ENCODE measurements around the gene RNF141. TPM values are rescaled to one million over a fixed set of nuclear protein-coding genes. Genes with fewer than 3 reads are reported as not detected.

Gene RNF141
- total RNA-seq, 1 experiment from 2014 or later = 23.2 TPM

- no peak for TF ChIP-seq SMAD3 (CRISPR knock-in tag; IDR thresholded peaks at IDR 0.05; ENCODE audit: borderline replicate concordance)
- no peak for TF ChIP-seq ZNF423 (CRISPR knock-in tag; IDR thresholded peaks at IDR 0.05)
- no peak for TF ChIP-seq ARID4B (CRISPR knock-in tag; IDR thresholded peaks at IDR 0.05; ENCODE audit: borderline replicate concordance)
- TF ChIP-seq NFE2L1 (CRISPR knock-in tag; IDR thresholded peaks at IDR 0.05) = no peak
Measured at GRCh38 chr11:10499874-10500601, 40.9 kb downstream of the RNF141 start (continued).

GRCh38 chr11:10499452-10499851, 41.5 kb downstream of the RNF141 start:
- H3K4me3 Mint-ChIP-seq = no peak overlapping the region
- peaks cover 12% of the 10 kb centered on the region; the same call in 1 of the 2 replicates for H3K36me3 Mint-ChIP-seq
- DNase-seq (ENCODE audit: low spot score) (no peak), ATAC-seq (no peak)
- POLR2A ChIA-PET = no interaction called here
- TF ChIP-seq ARID4B (CRISPR knock-in tag; IDR thresholded peaks at IDR 0.05; ENCODE audit: borderline replicate concordance) (no peak), MAX (CRISPR knock-in tag; IDR thresholded peaks at IDR 0.05) (no peak), NR1H2 (CRISPR knock-in tag; IDR thresholded peaks at IDR 0.05) (no peak)
- 0 out of 2 replicates have a peak, but pooled peaks cover 2% of the 10 kb centered on the region for H3K4me1 Mint-ChIP-seq
- CTCF ChIA-PET = interaction anchor here (1.1 kb wide), 1 partner anchor 12 kb away, joined by 4 read pairs; no protein-coding TSS in a partner anchor
- H3K27ac Mint-ChIP-seq = no peak overlapping the region
- no peaks in the 10 kb centered on the region for H3K9me3 Mint-ChIP-seq
- H3K27me3 Mint-ChIP-seq (ENCODE audit: low read depth) = peaks cover 2% of the 10 kb centered on the region; the same call in 1 of the 2 replicates

- 0 out of 2 replicates have a peak, but pooled peaks cover under 1% of the 10 kb centered on the region for H3K4me1 Mint-ChIP-seq
- no peak for DNase-seq (ENCODE audit: low spot score)
- no peak overlapping the region for H3K4me3 Mint-ChIP-seq
- no peaks in the 10 kb centered on the region for H3K27me3 Mint-ChIP-seq (ENCODE audit: low read depth)
- CTCF ChIA-PET = interaction anchor here (1.1 to 1.4 kb wide), 2 partner anchors 11 to 85 kb away, joined by 3 to 4 read pairs; no protein-coding TSS in a partner anchor
- H3K9me3 Mint-ChIP-seq = peaks cover 7% of the 10 kb centered on the region
- no peak overlapping the region for H3K27ac Mint-ChIP-seq
- POLR2A ChIA-PET = no interaction called here
- peaks cover 19% of the 10 kb centered on the region for H3K36me3 Mint-ChIP-seq
- ATAC-seq = peak; percentile 46
- TF ChIP-seq ATF6 (CRISPR knock-in tag; IDR thresholded peaks at IDR 0.05) (no peak), ETV6 (CRISPR knock-in tag; IDR thresholded peaks at IDR 0.05) (no peak), GRHL2 (CRISPR knock-in tag; IDR thresholded peaks at IDR 0.05; ENCODE audit: insufficient replicate concordance, severe bottlenecking) (no peak), NR3C1 (CRISPR knock-in tag; conservative IDR thresholded peaks at IDR 0.05; ENCODE audit: low read depth) (no peak), ARID4B (CRISPR knock-in tag; IDR thresholded peaks at IDR 0.05; ENCODE audit: borderline replicate concordance) (no peak), CTCF (IDR thresholded peaks at IDR 0.05) (no peak)
Measured at GRCh38 chr11:10498426-10499250, 42.3 kb downstream of the RNF141 start.

All from WTC11 (cell line).